Loucy (cell line): ENCODE results near the gene SCN7A.

ENCODE experiments used
- EZH2phosphoT487 ChIP-seq: fragments of 200-600 bp; IDR thresholded peaks from 2 replicates; pipeline ENCODE4 v1.6.1; 2018; ENCODE audit warnings: antibody characterized with exemption, mild to moderate bottlenecking, moderate library complexity, borderline replicate concordance
- TF ChIP-seq, protein P1 (sequence below): fragments of 200-600 bp; sonication (generic); conservative IDR thresholded peaks from 2 replicates; pipeline ENCODE4 v1.5.1; 2014; ENCODE audit warnings: mild to moderate bottlenecking, antibody characterized with exemption, low read length

GRCh38 chr2:166373951-166374350 is 120.1 kb downstream of the SCN7A start:
- TF ChIP-seq, protein P1, sequence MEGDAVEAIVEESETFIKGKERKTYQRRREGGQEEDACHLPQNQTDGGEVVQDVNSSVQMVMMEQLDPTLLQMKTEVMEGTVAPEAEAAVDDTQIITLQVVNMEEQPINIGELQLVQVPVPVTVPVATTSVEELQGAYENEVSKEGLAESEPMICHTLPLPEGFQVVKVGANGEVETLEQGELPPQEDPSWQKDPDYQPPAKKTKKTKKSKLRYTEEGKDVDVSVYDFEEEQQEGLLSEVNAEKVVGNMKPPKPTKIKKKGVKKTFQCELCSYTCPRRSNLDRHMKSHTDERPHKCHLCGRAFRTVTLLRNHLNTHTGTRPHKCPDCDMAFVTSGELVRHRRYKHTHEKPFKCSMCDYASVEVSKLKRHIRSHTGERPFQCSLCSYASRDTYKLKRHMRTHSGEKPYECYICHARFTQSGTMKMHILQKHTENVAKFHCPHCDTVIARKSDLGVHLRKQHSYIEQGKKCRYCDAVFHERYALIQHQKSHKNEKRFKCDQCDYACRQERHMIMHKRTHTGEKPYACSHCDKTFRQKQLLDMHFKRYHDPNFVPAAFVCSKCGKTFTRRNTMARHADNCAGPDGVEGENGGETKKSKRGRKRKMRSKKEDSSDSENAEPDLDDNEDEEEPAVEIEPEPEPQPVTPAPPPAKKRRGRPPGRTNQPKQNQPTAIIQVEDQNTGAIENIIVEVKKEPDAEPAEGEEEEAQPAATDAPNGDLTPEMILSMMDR, result no peak
- TF ChIP-seq EZH2phosphoT487, result no peak
